ENCODE data around the gene GNPTAB. TPM values are rescaled to one million over a fixed set of nuclear protein-coding genes. Genes with fewer than 3 reads are reported as not detected.
"Not testable (repeated sequence)": the region's sequence is repeated elsewhere in the genome, so short reads cannot be mapped to it uniquely, and the experiment has no call there.

The GNPTAB gene
- total RNA-seq, 2 donors from 2014 or later, result 41.1 to 45.1 TPM

DNA sequence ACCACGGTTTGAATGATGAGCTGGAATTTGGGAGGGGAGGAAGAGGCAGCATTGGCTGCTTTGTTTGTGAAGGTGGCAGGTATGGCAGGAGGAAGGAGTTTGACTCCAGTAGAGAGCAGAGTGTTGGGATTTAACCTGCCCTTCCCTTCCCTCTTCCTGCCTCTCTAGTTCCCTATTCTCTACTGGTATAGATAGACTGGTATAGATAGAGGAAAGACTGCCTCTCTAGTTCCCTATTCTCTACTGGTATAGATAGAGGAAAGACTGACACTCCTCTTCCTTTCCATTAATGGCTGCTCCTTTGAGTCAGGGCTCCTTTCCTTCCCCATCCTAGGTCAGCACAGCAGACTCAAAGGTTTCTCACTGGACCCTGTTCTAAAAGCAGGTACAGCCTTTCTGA is 83.1 kb downstream of the GNPTAB start:
- ATAC-seq (peak in 1 of 2 donors; percentile 31), DNase-seq (no peak)
- intact Hi-C loops (cut with DNase I), result loop anchor here in 1 of 2 donors (10.0 kb wide), 1 partner anchor 183 kb away; no protein-coding TSS in a partner anchor

GRCh38 chr12:101746661-101747060 is 84.1 kb downstream of the GNPTAB start:
- no peak for DNase-seq
- intact Hi-C loops (cut with DNase I), result loop anchor here in 1 of 2 donors (10.0 kb wide), 1 partner anchor 182 kb away; no protein-coding TSS in a partner anchor
- ATAC-seq, result no peak

DNA sequence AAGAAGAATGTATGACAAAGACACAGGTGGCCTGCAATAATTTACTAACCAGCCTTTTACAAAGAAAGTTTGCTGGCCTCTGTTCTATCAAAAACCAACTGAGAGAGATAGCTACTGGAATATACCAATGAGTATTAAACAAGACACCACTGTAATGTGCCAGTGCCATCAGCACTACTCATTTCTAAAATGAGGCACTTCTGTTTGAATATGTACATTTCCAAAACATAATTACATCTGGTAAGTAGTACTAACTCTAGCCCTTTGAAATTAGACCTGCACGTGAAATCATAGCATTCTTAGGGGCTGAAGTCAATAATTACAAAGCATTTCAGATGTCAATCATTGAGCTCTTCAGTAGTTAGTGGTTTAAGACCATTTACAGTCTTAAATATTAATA is 84.6 kb downstream of the GNPTAB start:
- intact Hi-C loops (cut with DNase I), result loop anchor here in 1 of 2 donors (10.0 kb wide), 1 partner anchor 181 kb away; no protein-coding TSS in a partner anchor
- ATAC-seq, result no peak
- DNase-seq, result no peak

- intact Hi-C loops (cut with DNase I), result loop anchor here in 1 of 2 donors (10.0 kb wide), 1 partner anchor 181 kb away; no protein-coding TSS in a partner anchor
- ATAC-seq (no peak), DNase-seq (no peak)
Observed at GRCh38 chr12:101745481-101745880, 85.3 kb downstream of the GNPTAB start.

GRCh38 chr12:101743724-101744472 is 86.9 kb downstream of the GNPTAB start:
- intact Hi-C loops (cut with DNase I), result loop anchor here in 1 of 2 donors (10.0 kb wide), 1 partner anchor 179 kb away; no protein-coding TSS in a partner anchor
- ATAC-seq (peak in 1 of 2 donors; percentile 20), DNase-seq (no peak)

- DNase-seq, result no peak
- no peak for ATAC-seq
- intact Hi-C loops (cut with DNase I), result loop anchor here in 1 of 2 donors (10.0 kb wide), 1 partner anchor 178 kb away; no protein-coding TSS in a partner anchor
Observed at GRCh38 chr12:101743242-101743641, 87.5 kb downstream of the GNPTAB start.

- no peak for ATAC-seq
- DNase-seq, result no peak
- intact Hi-C loops (cut with DNase I), result loop anchor here in 1 of 2 donors (10.0 kb wide), 1 partner anchor 176 kb away; no protein-coding TSS in a partner anchor
Observed at GRCh38 chr12:101740980-101741379, 89.8 kb downstream of the GNPTAB start.

DNA sequence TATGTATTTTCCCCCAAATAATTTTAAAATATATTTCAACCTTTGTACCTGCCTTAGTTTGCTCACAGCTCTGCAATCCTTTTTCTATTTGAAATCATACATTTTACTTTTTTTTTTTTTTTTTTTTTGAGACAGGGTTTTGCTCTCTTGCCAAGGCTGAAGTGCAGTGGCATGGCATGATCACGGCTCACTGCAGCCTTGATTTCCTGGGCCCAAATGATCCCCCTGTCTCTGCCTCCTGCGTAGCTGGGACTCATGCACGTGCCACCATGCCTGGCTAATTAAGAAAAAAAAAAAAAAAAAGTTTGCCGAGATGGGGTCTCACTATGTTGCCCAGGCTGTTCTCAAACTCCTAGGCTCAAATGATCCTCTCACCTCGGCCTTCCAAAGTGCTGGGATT is 90.2 kb downstream of the GNPTAB start:
- DNase-seq (no peak), ATAC-seq (no peak)
- intact Hi-C loops (cut with DNase I), result loop anchor here in 1 of 2 donors (10.0 kb wide), 1 partner anchor 176 kb away; no protein-coding TSS in a partner anchor

- ATAC-seq (peak; percentile 24 to 29), DNase-seq (no peak)
- intact Hi-C loops (cut with DNase I), result no loop called here
Observed at GRCh38 chr12:101738920-101739665, 91.7 kb downstream of the GNPTAB start, which contains the start of gene SYCP3. Gene SYCP3, minus strand, starts transcription at chr12:101739462. Its CDS starts 1,527 bp downstream, at chr12:101737935.

DNA sequence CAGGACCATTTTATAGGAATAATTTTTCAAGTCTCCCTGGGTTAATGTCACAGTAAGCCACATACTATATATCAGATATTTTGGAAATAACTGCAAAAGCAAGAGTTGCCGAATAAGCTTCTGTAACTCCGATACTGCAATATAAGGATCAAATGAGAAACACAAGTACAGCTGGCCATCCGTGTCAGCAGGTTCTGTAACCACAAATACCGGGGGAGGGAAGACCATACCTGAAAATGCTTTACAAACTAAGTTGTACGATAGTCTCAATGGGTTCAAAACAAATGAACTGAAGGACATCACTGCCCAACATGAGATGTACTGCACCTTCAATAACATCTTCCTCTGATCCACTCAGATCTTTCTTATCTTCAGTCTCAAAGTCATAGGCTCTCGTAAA is 93.3 kb downstream of the GNPTAB start:
- DNase-seq (no peak), ATAC-seq (no peak)
- intact Hi-C loops (cut with DNase I), result no loop called here

- intact Hi-C loops (cut with DNase I); ATAC-seq; DNase-seq: not testable (repeated sequence)
Observed at GRCh38 chr12:101734482-101734881, 96.3 kb downstream of the GNPTAB start.

- no peak for ATAC-seq
- intact Hi-C loops (cut with DNase I), result no loop called here
- no peak for DNase-seq
Observed at GRCh38 chr12:101733166-101733565, 97.6 kb downstream of the GNPTAB start.

- intact Hi-C loops (cut with DNase I), result no loop called here
- ATAC-seq (no peak), DNase-seq (no peak)
Observed at GRCh38 chr12:101732318-101732717, 98.4 kb downstream of the GNPTAB start.

- ATAC-seq (no peak), DNase-seq (no peak)
- intact Hi-C loops (cut with DNase I), result no loop called here
Observed at GRCh38 chr12:101729842-101730241, 100.9 kb downstream of the GNPTAB start.

- ATAC-seq (no peak), DNase-seq (no peak)
- intact Hi-C loops (cut with DNase I), result no loop called here
Observed at GRCh38 chr12:101727098-101727497, 103.7 kb downstream of the GNPTAB start.

DNA sequence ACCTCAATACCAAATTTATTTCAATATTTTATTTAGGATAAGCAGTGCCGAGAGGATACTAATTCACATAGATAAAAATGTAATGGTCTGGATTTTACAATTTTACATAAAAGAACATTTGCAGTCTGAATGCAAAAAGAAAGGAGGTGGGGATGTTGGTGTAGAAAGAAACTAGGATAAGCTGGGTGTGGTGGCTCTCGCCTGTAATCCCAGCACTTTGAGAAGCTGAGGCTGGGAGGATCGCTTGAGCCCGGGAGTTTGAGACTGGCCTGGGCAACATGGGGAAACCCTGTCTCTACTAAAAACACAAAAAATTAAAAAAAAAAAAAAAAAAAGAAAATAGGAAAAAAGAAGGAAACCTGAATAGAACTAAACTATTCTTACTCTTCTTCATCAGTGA is 108.4 kb downstream of the GNPTAB start:
- intact Hi-C loops (cut with DNase I), result no loop called here
- no peak for DNase-seq

GRCh38 chr12:101720118-101720517 is 110.6 kb downstream of the GNPTAB start:
- no peak for DNase-seq
- ATAC-seq, result no peak
- intact Hi-C loops (cut with DNase I), result no loop called here

More for the DNA sequence above, 108.4 kb downstream of the GNPTAB start:
- no peak for ATAC-seq

GRCh38 chr12:101719566-101719965 is 111.2 kb downstream of the GNPTAB start:
- intact Hi-C loops (cut with DNase I), result no loop called here
- DNase-seq (no peak), ATAC-seq (no peak)

- intact Hi-C loops (cut with DNase I), result no loop called here
- ATAC-seq (no peak), DNase-seq (no peak)
Observed at GRCh38 chr12:101714877-101715444, 115.8 kb downstream of the GNPTAB start.

Measured in left cardiac atrium (tissue), 4 donors.